ENCODE data around the gene KLF5.

The KLF5 gene

GRCh38 chr13:73119612-73120011, 60.8 kb downstream of the KLF5 start:
- Histone ChIP-seq H3K9me3 (ENCODE audit: insufficient read depth, low read length) (no peaks in the 10 kb centered on the region), H3K27ac (ENCODE audit: low read depth, low read length) (no peak overlapping the region), H3K9ac (ENCODE audit: low read length) (no peak overlapping the region), H3K4me2 (ENCODE audit: low read depth, low read length, poor library complexity, severe bottlenecking) (no peak overlapping the region), H3K9me2 (replicated peaks; ENCODE audit: insufficient read depth, low read length) (no peaks in the 10 kb centered on the region), H3F3A (ENCODE audit: insufficient read depth) (no peaks in the 10 kb centered on the region), H3K27me3 (ENCODE audit: low read length) (no peaks in the 10 kb centered on the region), H3K79me2 (ENCODE audit: insufficient read depth, low read length) (no peaks in the 10 kb centered on the region), H3K36me3 (ENCODE audit: low read length) (no peaks in the 10 kb centered on the region), H2AFZ (ENCODE audit: low read depth, low read length, severe bottlenecking) (no peak overlapping the region), H3K4me3 (ENCODE audit: insufficient read depth, low read length, poor library complexity, severe bottlenecking) (no peak overlapping the region), H4K20me1 (ENCODE audit: low read depth, low read length) (no peaks in the 10 kb centered on the region)
- TF ChIP-seq CTCF (IDR thresholded peaks at IDR 0.05; ENCODE audit: insufficient read depth, low read length, poor library complexity, severe bottlenecking) (no peak), EZH2phosphoT487 (conservative IDR thresholded peaks at IDR 0.05; ENCODE audit: low read length) (no peak)
